EH (cell line): Measurements from ENCODE around the gene ERVMER34-1.

Experiments
- DNase-seq: peaks from one replicate; pipeline ENCODE4 v3.0.0-alpha.2; 2015; ENCODE audit warnings: low read depth

ERVMER34-1 gene

DNA sequence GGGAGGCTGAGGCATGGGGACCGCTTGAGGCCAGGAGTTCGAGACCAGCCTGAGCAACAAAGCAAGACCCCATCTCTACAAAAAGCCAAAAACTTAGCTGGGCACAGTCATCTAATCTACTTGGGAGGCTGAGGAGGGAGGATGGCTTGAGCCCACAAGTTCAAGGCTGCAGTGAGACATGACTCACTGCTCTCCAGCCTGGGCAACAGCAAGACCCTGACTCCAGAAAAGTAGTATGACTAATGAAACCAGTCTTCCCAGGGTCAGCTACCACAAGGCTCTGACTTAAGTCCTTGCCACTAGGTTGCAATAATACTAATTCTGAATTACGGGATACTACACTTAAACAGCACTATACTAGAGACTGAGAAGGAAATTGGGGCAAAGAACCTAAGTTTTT, 33.1 kb downstream of the ERVMER34-1 start:
- DNase-seq = peak; percentile 22

DNA sequence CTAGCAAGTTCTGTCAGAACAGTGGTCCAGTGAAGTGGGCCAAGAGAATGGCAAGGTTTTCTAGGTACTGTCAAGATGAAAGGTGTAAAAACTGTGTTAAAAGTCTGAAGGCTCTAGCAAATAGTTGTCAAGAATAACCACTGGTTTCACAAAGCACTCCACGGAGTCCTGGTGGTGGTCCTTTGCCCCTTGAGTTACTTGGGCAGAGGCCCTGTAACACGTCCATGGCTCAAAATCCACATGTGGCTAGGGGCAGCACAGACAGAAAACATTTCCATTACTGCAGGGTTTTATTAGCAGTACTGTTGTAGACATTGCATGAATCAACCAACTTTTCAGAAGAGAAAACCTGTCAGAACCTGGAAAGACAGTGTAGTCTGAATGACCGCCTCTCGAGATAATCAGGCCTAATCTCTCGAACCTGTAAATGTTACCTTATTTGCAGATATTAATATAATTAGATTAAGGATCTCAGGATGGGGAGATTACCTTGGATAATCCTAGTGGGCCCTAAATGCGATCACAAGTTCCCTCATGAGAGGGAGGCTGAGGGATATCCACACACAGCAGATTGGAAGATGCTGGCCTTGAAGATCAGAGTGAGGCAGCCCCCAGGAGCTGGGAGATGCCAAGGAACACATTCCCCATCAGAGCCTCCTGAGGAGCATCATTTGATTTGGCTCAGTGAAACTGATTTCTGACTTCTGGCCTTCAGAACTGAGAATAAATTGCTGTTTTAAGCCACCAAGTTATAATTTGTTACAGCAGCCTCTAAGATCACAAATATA, 34.7 kb downstream of the ERVMER34-1 start:
- DNase-seq = no peak

DNA sequence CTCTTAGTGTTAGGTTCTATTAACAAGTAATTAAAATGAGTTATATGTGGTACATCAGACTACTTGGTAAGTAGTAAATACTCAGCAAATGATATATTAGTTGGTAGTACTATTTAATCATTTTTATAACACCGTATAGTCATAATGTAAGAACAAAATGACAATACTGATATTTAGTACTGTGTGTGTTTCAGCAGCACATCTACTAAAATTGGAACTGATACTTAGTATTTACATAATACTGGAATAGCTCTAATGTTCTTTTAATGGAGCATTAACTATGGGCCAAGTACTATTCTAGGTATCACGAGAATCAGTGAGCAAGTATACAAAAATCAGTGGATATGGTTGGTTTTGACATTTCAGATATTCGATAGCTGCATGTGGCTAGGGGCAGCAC, 35.3 kb downstream of the ERVMER34-1 start:
- no peak for DNase-seq

DNA sequence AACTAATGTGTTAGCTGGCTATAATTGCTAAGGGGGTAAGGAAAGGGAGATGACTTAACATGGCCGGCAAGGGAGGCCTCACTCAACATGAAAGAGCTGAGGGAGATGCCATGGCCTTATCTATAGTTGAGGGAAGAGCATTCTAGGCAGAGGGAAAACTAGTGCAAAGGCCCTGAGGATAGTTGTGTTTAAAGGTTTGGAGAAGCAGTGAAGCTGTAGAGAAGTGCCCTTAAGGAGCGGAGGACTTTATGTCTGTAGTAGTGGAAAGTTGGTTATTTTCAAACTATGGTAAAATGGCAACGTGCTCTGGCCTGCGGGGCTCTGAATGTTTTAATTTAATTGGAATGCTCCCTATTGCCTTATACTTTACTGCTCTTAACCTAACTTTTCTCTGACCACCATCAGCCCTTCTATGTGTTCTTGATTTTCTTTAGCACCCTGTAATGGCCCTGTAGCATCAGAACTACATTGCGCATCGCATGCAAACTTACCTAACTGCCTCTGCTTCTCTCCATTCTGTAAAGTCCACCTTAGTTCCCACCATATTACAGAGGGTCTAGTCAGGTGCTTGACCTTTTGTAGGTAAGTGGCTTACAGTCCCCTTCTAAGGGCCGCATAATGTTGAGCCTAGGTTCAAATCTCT, 35.8 kb downstream of the ERVMER34-1 start:
- no peak for DNase-seq

DNA sequence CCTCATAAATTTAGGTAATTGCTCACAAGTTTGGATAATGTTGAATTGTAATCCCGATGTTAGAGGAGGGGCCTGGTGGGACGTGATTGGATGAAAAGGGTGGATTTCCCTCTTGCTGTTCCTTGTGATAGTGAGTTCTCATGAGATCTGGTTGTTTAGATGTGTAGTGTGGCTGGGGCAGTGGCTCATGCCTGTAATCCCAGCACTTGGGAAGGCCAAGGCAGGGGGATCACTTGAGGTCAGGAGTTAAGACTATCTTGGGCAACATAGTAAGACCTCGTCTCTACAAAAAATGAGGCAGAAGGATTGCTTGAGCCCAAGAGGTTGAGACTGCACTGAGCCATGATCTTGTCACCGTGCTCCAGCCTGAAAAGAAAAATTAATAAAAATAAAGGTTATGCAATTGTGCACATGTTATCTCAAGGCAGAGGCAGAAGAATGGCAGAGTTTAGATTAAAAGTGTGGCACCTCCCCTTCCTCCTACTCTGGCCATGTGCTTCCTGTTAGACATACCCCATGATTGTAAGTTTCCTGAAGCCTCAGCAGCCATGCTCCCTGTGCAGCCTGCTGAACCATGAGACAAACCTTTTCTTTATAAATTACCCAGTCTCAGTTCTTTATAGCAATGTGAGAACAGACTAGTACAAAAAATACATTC, 36.5 kb downstream of the ERVMER34-1 start:
- DNase-seq = no peak

DNA sequence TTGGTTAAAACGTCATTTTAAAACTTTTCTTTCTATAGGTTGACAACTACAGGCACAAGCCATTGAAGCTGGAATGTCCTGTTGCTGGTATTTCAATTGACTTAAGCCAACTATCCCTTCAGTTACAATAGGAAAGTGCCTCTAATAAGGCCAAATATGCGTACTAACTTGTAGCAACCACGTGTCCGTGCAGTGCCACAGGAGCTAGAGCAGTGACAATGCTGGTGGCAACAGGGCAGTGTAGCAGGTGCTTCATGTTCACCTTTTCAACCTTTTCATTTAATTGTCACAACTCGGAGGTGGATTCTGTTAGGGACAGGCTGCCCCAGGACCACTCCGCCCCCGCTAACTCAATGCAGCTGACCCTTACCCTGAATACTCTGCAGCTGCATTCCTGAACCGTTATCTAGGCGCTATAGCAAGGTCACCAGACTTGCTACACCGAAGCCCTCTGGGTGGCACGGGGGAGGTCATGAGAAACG, 37.7 kb downstream of the ERVMER34-1 start:
- DNase-seq = no peak

DNA sequence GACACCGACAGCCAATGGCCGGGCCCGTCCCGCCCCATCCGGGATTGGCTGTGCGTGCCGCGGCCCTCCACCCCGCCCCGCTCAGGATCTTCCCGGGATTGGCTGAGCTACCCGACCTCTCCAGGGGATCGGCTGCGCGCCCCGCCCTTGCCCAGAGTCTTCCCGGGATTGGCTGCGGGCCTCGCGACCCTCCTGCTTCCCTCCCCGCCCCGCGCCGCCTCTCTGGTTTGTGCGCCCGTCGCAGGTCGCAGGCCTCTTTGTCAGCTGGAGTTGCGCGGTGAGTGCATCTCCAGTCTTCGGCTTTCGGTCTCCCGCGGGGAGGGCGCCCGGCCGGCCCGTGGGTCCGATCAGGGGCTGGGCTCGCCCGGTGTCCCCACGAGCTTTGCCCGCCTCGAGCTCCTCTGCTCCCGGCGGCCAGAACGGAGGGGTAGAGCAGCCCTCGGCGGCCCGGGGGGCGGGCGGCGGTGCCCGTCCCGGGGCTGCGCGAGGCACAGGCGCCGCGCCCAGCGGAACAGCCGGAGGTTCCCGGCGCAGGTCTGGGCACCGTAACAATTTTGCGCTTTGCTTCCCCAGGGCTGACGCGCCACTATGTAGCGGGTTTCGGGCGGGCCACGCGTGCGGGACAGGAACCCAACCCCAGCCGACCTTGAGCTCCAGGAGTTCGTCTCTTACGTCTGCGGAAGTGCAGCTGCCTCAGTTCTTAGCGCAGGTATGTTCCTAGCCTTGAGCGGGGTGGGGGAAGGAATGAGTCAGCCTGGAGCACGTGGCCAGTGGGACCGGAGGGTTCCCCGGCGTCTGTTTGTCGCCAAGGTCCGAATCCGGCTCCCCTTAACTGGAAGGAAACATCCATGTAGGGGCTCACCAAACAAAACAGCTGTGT, 38.7 kb downstream of the ERVMER34-1 start:
- peak; percentile 97 for DNase-seq

DNA sequence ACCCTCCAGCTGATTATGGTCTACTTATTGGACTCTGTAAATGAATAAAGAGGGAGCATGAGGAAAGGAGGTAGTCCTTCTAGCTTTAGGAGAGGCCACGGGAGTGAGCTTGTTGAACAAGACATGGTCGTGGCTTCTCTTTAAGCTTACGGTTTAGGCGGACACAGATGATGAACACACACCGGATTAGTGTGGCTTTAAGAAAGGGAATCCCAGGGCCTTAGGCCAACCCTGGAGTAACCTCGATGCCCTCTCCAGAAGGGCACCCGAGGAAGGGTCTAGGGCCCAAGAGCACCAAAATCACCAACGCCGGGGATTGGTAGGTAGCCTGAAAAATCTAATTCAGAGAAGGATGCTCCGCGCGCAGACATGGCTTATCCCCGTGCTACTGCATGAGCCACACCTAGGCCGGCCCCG, 39.4 kb downstream of the ERVMER34-1 start:
- no peak for DNase-seq

DNA sequence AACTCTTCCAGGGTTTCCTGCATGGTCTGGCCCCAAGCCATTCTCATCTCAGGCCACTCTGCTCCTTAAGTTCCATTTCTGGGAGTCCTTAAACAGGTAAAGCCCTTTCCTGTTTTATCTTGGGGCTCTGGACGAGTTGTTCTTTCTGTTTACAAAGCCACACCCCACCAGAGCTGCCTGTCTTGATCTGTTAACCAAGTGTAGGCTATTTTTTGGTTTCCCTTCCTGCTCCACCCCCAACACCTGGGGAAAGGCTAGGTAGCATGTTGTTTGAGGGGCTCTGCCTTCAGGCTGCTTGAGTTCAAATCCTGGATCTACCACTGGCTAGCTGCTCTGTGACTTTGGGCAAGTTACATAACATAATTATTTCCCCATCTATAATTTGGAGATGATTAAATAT, 40.0 kb downstream of the ERVMER34-1 start:
- DNase-seq = no peak

DNA sequence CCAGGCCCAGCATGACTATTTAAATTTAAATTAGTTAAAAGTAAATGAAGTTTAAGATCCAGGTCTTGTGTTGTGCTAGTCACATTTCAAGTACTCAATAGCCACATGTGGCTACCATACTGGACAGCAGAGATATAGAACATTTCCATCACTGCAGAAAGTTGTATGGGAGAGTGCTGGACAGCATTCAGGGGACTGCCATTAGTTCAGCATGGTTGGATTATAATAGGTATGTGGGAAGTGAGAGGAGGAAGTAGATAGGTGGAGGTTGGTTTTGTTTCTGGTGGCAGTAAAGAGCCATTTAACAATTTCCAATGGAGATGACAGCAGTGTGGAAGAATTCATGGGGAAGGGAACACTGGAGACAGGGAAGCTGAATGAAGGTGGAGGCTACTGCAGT, 42.1 kb downstream of the ERVMER34-1 start:
- no peak for DNase-seq

DNA sequence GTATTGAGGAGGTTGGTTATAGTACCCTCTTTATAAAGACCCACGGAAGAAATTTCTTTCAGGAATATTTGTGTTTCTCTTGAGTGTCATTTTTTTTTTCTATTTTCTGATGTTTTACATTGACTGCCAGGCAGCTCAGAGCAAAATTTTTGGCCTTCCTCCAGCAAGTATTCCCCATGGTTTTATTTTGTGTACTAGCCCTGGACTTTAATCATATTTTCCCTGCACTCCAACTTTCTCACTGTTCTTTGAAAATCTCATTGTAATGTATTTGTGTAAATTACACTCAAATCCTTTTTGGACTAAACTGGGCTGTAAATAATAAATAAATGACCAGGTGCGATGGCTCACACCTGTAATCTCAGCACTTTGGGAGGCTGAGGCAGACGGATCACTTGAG, 46.6 kb downstream of the ERVMER34-1 start:
- DNase-seq = no peak

DNA sequence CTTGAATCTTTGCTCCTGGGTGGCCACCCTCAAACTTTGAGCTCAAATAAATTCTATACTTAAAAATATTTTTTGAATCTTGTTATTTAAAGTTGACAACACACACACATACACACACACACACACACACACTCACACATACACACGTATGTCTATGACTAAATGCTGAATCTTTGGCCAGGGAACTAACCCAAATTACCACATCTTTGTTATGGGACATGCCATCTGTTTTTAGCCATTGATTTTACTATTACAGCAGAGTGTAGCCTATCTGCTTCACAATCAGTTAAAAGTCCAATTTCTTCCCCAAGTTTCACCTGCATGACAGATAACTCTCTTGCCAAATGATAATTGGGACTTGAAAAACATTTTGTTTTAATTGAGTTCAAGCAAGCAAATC, 47.1 kb downstream of the ERVMER34-1 start:
- no peak for DNase-seq

DNA sequence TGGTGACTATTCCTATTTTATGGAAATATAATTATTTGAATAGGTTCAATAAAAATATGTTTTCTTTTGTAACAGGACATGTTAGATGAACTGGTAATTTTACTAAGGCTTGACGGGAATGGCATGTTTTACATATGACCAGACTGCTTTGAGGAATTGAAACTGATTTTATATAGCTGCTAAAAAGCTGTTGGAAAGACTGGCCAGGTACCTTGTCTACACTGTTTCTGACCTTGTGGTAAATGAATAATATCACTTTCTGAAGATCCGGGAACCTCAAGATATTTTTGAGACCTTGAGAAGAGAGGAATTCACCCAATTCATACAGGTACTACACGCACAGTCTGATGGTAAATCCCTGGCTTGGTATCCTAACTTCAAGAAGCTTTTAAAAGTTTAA, 50.0 kb downstream of the ERVMER34-1 start:
- no peak for DNase-seq

DNA sequence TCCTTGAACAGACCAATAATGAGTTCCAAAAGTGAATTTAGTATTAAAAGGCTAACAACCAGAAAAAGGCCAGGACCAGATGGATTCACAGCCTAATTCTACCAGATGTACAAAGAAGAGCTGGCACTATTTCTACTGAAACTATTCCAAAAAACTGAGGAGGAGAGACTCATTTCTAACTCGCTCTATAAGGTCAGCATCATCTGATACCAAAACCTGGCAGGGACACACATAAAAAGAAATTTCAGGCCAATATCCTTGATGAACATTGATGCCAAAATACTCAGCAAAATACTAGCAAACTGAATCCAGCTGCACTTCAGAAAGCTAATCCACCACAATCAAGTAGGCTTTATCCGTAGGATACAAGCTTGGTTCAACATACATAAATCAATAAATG, 56.3 kb downstream of the ERVMER34-1 start:
- DNase-seq = no peak

DNA sequence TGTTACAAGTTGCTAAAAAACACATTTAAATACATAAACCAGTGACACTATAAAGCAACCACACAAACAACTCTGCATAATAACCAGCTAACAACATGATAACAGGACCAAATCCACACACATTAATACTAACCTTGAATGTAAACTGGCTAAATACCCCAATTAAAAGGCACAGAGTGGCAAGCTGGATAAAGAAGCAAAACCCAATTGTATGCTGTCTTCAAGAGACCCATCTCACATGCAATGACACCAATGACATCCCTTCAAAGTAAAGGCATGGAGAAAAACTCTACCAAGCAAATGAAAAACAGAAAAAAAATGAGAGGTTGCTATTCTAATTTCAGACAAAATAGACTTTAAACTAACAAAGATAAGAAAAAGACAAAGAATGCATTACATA, 57.7 kb downstream of the ERVMER34-1 start:
- no peak for DNase-seq
